Dermis microvascular lymphatic vessel endothelial cell (primary cell): Measurements from ENCODE around the gene DCTD. TPM values are rescaled to one million over a fixed set of nuclear protein-coding genes. Genes with fewer than 3 reads are reported as not detected.

Experiments
- DNase-seq, 2 donors: peaks; one replicate each; pipeline versions ENCODE4 v3.0.0 to v3.0.0-alpha.2; 2010; ENCODE audit warnings: low read depth in 2 of 2
- total RNA-seq: library from RNA; depleted of rRNA; stranded (reverse); fragments of >200 nt; gene quantifications from 2 replicates; pipeline ENCODE4 v1.2.1, GENCODE V29; 2014

Gene DCTD
- total RNA-seq: 73.2 and 77.0 TPM in 2 replicates

GRCh38 chr4:182917182-182918043 lies at the start of gene DCTD:
TSS of gene DCTD (minus strand) at chr4:182917386. CDS start at chr4:182915568, 1,818 bp downstream.
- peak; percentile 17 to 74 for DNase-seq

GRCh38 chr4:182960746-182961145 lies 43.6 kb upstream of the DCTD start:
- DNase-seq: no peak

DNA sequence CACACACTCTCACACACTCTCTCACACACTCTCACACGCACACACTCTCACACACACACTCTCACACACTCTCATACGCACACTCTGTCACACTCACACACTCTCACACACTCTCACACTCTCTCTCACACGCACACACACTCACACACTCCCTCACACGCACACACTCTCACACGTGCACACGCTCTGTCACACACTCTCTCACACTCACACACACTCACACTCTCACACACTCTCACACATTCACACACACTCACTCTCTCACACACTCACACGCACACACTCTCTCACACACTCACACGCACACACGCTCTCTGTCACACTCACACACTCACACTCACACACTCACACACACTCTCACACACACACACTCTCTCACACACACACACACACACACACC lies 43.0 kb upstream of the DCTD start:
- DNase-seq: no peak

- no peak for DNase-seq
Measured at GRCh38 chr4:182955411-182955810, 38.2 kb upstream of the DCTD start.

- no peak for DNase-seq
Measured at GRCh38 chr4:182944484-182945213, 27.5 kb upstream of the DCTD start.

- DNase-seq: no peak
Measured at GRCh38 chr4:182939680-182940079, 22.5 kb upstream of the DCTD start.

- peak; percentile 43 to 71 for DNase-seq
Measured at GRCh38 chr4:182938205-182938645, 21.0 kb upstream of the DCTD start.

DNA sequence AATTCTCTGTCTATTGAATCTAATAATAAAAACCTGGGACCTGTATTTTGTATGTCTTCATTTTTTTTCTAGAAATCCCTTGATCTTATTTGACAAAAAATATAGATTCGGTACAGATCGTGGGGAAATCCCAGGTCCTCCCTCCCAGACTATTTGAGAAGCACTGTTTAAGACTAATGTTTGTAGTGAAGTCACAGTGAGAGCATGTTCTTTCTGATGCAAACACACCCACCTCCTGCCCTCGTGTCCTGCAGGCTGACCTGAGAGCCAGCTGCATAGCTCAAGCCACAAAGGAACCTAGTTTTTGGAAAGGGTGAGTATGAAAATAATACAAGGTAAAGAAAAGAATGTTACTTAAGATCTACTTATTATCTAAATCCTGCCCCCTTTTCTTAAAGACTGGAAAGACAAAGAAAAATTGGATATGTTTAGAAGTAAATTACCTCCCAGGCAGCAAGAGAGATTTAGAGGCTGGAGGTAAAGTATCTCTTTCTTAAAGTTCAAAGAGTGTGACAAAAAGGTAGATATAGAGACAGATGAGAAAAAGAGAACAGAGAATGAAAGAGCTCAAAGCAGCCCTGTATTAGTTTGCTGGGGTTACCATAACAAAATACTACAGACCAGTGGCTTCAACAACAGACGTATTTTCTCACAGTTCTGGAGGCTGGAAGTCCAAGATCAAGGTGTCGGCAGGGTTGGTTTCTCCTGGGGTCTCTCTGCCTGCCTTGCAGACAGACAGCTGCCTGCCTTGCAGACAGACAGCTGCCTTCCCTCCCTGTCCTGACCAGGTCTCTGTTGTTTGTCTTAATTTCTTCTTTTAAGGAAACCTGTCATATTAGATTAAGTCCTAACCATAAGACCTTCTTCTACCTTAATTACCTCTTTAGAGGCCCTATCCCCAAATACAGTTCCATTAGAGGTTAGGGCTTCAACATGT lies 20.4 kb upstream of the DCTD start:
- DNase-seq: no peak

DNA sequence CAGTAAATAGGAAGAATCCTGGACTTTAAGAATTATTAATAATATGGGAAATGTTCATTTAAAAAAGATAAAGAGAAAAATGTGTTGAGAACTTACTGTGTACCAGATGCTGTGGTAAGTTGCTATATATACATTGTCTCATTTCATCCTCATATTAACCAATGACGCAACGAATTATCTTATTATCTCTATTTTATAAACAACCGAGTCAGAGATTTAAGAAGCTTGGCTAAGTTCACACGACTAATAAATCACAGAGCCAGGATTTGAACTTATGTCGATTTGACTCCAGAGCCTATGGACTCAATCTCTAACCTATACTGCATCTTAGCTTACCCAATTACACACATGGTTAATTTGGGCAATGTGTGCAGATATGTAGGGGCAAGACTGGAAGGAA lies 15.5 kb upstream of the DCTD start:
- no peak for DNase-seq

- DNase-seq: no peak
Measured at GRCh38 chr4:182931691-182932345, 14.6 kb upstream of the DCTD start.

DNA sequence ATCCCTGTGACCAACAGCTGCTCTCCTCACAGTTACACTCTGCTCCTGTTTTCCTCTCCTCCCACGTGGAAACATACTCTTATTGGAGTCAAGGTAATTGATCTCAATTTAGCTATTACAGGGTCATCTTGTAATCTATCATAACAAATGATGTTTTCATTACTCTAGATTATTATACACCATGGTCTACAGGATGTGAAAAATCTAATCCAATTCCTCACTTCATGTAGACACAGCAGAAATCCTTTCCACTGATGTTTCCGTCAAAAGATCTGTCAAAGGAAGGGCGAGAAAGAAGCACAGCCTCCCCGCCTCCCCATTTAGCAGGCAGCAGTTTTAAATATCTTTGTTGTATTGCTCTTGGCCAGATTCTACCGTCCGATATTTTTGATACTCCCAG lies 13.7 kb upstream of the DCTD start:
- DNase-seq: no peak

GRCh38 chr4:182929296-182929695 lies 12.1 kb upstream of the DCTD start:
- DNase-seq: no peak

GRCh38 chr4:182928061-182928460 lies 10.9 kb upstream of the DCTD start:
- DNase-seq: peak in 1 of 2 donors; percentile 12

DNA sequence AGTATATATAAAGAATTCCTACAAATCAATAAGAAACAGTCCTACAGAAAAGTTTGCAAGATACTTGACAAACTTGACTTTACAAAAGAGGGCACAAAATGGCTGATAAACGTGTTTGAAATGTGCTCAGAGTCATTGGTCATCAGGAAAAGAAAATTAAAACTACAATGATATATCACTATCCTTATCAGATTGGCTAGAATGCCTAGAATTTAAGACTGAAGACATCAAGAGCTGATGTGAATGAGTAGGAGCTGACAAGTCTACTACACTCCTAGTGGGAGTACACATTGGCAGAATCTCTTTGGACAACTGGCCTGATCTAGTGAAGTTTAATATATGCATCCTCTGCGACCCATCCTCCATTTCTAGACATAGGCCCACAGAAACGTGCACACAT lies 10.3 kb upstream of the DCTD start:
- DNase-seq: no peak

DNA sequence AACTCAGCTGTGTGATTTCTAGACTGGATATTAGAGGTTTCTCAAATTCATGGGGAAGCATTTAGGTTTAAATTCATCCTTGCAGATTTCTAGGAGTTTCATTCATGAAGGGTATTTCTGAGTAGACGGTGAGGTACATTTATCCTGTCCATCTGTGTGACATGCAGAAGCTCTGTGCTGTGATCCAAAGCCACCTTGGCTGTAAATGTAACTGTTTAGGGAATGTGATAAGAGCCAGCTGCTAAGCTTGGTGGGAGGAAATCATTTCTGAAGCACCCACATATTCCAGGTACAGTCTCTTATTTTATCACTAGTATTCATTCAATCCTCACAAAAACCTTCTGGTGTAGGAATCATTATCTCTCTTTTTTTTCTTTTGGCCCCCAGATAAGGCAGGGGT lies 8.7 kb upstream of the DCTD start:
- no peak for DNase-seq

DNA sequence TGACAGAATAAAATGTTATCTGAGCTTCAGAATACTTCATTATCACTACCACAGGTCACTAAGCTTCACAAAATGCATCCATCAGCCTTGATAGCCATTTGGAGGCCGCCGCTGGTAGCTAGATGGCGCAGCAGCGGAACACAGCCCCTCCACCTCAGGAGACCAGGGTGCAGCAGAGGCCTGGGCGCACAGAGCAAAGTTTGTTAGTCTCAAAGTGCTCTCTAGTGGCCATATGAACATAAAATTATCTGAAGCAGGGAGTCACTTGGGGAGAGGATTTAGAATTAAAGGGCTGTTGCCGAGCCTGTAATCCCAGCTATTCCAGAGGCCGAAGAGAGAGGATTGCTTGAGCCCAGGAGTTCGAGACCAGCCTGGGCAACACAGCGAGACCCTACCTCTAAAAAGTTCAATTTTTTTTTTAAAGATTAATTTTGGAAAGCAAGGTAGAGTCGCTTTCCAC lies 8.1 kb upstream of the DCTD start:
- DNase-seq: peak; percentile 83 to 85

GRCh38 chr4:182924497-182924896 lies 7.3 kb upstream of the DCTD start:
- DNase-seq: no peak

DNA sequence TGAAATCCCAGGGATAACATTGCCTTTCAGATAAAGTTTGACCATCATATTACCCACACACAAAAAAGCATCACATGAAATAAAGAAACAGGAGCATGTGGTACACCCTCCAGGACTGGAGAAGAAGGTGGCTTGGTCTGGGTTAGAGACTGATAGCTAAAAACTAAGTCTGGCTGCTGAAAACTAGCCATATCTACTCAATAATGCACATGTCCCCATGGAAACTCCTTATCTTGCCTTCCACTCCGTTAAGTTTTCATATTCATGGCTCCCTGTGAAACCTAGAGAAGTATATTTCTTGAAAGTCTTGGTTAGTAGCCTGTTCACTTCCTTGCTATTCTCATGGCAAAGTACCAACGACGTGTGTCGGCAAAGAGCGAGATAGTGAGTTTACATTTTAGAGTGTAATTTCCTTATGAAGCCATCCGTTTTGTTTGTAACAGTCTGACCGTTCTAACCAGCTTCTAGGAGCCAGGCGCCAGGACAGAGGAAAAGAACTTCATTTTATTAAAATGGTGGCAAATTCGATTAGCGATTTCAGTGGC lies 6.7 kb upstream of the DCTD start:
- no peak for DNase-seq

DNA sequence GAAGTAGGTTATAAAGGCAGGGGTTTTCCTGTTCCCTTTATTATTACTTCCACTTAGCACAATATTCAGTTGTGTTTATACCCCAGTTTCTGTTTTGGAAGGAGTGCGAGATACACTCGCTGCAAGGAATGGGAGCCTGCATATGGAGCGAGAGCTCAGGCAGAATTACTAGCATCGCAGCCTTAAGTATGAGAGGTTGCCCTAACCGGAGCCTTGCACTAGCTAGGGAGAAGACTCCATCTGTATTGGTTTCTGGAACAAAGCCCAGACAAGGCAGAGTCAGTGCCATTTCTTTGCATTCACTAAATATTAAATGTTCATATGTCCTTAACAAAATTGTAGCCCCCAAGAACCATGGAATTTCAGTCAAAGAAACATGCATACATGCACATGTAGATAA lies 6.2 kb upstream of the DCTD start:
- no peak for DNase-seq

- no peak for DNase-seq
Measured at GRCh38 chr4:182922501-182923284, 5.5 kb upstream of the DCTD start.
